ENCODE measurements around the gene CRACR2A.

The CRACR2A gene

DNA sequence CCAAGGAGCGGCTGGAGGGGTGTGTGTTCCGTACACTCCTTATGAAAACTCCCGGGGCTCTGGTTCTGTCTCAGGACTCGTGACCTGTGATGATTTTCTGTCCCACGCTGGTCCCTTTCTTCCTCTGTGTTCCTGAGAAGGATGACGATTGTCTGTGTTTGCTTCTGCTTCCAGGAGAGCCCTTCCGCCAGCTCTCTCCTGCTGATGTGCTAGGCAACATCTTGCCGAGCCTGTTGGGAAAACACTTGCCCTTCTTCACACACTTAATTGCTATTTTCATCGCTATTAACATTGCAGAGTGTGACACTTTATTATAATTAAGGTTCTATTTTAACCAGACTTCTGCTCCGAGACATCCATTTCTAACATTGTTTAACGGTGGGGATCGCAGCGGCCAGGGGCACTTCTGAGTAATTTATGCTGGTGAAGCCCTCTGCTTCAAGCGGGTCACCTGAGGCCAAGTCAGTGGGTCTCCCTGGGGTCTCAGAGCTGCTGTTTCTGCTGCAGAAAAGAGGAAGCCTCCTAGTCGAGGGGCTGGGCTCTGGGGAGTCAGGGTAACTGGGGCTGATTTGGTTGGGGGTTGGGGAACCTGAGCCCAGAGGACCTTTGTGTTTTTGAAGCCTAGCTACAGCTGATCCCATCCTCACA, 173.3 kb downstream of the CRACR2A start:
- TF ChIP-seq ZNF274 (IDR thresholded peaks at IDR 0.05; ENCODE audit: low read depth, low read length): no peak
- no peak overlapping the region for H3K4me3 ChIP-seq (ENCODE audit: low read length)

DNA sequence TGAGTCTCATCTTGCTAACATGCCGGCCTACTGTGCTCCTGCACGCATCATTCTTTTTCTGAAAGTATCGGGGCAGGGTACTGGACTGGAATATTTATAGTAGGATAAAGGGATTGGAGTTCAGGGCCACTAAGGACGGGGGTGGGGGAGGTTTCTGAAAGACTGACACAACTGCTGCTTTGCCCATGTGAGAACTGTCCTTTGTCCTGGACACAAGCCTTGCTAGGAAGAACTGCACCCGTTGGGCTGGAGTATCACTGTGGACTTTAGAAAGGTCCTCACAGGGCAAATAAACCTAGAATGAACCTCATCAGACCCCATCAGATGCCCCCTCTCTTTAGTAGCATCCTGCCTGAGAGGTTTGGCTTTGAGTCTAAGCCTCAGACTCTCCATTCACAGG, 174.4 kb downstream of the CRACR2A start:
- H3K4me3 ChIP-seq (ENCODE audit: low read length): no peak overlapping the region
- TF ChIP-seq ZNF274 (IDR thresholded peaks at IDR 0.05; ENCODE audit: low read depth, low read length): no peak

DNA sequence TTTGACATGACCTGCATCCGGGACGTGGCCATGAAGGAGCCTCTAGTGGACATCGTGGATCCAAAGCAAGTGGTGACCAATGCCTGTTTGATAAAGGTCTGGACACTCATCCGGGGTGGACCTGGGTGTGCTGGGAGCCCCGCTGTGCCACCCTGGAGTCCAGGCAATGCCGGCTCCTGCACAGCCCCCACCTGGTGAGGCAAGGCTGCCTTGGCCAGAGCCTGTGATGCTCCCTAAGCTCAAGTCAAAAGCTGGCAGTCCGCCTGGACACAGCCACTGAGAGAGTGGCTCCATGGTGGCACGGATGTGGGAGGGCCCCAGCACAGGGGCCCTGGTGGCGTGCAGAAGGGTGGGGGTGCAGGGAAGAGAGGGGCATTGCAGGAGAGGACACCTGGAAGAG, 176.0 kb downstream of the CRACR2A start:
- no peak overlapping the region for H3K4me3 ChIP-seq (ENCODE audit: low read length)
- TF ChIP-seq ZNF274 (IDR thresholded peaks at IDR 0.05; ENCODE audit: low read depth, low read length): no peak

DNA sequence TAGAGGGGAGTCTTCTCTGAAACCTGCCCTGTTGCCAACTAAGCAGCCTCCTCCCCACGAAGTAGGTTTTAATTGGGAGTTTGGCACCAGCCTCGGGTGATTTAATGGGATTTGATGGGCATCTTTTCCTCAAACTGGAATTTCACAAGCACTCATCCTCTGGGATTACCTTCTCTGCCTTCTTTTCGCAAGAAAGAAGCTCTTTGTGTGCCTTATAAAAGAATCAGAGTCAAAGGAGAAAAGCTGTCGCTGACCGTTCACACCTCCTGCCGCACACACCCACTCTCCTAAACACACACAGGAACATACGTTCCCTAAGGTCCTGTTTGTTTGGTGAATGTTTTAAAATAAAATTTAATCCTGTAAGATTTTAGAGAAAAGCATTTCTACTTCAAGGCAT, 177.9 kb downstream of the CRACR2A start:
- TF ChIP-seq ZNF274 (IDR thresholded peaks at IDR 0.05; ENCODE audit: low read depth, low read length): no peak
- H3K4me3 ChIP-seq (ENCODE audit: low read length): no peak overlapping the region

DNA sequence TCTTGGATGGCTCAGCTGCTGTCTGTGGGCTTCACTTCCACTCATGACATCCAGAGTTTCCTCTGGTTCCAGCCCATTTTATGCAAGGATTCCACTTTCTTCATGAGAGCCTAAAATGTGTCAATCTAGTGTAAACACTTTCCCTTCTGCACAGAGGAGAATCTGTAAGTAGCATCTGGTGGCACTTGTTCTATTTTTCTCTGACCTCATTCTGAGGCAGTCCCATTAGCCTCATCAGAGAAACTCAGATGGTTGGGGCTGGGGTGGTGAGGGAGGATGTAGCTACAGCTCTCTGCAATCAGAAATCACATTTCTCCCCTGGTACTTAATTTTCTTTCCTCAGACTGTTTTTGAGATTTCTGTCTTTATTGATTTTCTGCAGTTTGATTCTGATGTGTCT, 180.3 kb downstream of the CRACR2A start:
- TF ChIP-seq ZNF274 (IDR thresholded peaks at IDR 0.05; ENCODE audit: low read depth, low read length): no peak
- H3K4me3 ChIP-seq (ENCODE audit: low read length): no peak overlapping the region

DNA sequence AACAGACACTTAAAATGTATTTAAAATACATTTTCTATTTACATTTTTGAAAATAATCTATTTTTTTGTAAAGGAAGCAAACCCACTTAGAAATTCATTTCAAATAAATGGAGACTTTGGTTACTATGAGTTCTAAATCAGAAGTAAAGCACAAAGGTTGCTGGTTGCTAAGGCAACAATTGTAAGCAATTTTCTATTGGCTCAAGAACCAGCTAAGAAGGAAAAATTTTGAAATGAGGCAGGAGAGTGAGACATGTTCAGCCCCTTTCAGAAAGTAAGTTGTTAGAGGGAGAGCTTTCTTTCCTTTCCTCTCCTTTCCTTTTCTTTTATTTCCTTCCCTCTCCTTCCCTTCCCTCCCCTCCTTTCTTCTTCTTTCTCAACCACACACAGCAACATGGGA, 181.2 kb downstream of the CRACR2A start:
- no peak for TF ChIP-seq ZNF274 (IDR thresholded peaks at IDR 0.05; ENCODE audit: low read depth, low read length)

DNA sequence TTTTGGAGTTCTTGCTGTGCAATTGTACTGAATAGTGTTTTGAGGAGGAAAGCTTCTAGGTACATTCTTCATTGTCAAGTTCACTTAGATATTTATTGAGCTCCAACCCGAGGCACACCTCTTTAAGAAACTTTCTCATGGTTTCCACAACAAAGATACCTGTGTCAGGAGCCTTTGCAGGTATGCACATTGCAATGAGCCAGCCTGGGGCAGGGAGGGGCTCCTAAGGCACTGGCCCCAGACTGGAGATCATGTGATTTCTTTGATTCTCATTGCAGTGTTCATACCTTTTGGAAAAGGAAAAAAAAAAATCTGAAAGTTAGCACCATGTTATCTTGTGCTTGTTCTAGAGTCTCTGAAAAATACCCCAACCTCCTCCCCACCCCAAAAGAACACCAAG, 181.6 kb downstream of the CRACR2A start:
- no peak overlapping the region for H3K4me3 ChIP-seq (ENCODE audit: low read length)
- no peak for TF ChIP-seq ZNF274 (IDR thresholded peaks at IDR 0.05; ENCODE audit: low read depth, low read length)

More for the DNA sequence above, 181.2 kb downstream of the CRACR2A start:
- no peak overlapping the region for H3K4me3 ChIP-seq (ENCODE audit: low read length)

DNA sequence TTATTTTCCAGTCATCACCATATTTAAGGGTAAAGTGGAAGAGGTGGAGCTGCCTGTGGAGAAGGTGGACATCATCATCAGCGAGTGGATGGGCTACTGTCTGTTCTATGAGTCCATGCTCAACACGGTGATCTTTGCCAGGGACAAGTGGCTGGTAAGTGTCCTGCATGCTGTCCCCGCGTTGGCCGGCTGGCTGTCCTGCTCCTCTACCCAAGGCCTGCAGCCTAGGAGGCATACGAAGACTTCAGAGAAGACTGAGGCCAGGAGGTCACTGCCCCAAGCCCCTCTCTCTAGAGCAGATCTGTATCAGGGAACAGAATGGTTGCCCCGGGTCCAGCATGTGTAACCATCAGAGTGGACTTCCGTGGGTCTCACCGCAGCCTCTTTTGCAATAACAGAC, 184.2 kb downstream of the CRACR2A start:
- no peak overlapping the region for H3K4me3 ChIP-seq (ENCODE audit: low read length)
- TF ChIP-seq ZNF274 (IDR thresholded peaks at IDR 0.05; ENCODE audit: low read depth, low read length): no peak

DNA sequence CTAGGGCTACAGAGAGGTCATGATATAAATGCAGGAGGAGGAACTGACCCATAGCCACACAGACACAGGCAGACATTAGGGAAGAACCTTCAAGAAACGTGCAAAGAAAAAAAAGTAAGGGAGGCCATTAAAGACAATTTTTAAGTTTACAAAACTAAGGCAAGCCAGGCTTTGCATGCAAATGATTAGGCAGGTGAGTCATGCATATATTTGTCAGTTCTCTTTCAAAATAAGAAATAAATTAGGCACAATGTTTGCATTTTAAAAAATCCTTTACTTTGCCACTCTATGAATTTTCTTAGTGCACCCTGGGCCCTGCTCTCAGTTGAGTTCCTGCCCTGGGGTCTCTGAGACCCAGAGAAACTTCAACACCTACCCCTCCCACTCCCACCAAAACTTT, 186.9 kb downstream of the CRACR2A start:
- H3K4me3 ChIP-seq (ENCODE audit: low read length): no peak overlapping the region
- no peak for TF ChIP-seq ZNF274 (IDR thresholded peaks at IDR 0.05; ENCODE audit: low read depth, low read length)

Measured in GM08714 (cell line).